Measurements from ENCODE around the gene CD79A.

CD79A gene

GRCh38 chr19:41929536-41930071, 52.5 kb downstream of the CD79A start:
- no peak for DNase-seq (ENCODE audit: extremely low read depth in 1 of 2, low read depth in 1 of 2)

DNA sequence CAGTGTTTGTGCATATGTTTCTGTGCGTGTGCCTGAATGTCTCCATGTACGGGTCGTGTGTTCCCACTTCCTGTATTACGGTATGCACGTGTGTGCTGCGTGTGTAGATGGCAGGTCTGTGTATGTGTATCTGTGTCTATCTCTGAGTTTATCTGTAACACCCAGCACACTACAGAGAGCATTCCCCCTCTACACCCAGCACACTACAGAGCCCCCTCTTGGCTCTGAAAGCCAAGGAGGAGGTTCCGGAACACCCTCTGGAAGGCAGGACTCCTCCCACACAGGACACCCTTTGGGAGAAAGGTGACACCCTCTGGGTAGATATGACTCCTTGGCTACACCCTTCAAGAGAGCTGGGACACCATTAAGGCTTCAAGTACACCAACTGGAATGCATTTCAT, 53.2 kb downstream of the CD79A start:
- no peak for DNase-seq (ENCODE audit: extremely low read depth in 1 of 2, low read depth in 1 of 2)
